SK-N-MC (cell line): ENCODE data around the gene TSPAN17.

ENCODE experiments used
- EZH2 ChIP-seq: fragments of 200-600 bp; sonication (generic); IDR thresholded peaks from one replicate; pipeline ENCODE4 v1.6.1; 2017; ENCODE audit warnings: antibody characterized with exemption
- FOXP2 ChIP-seq: optimal IDR thresholded peaks from 2 replicates; pipeline ENCODE3; 2011; ENCODE audit warnings: mild to moderate bottlenecking, moderate library complexity; ENCODE audit not compliant: insufficient read depth; ENCODE audit errors: extremely low read length, control extremely low read depth
- POLR2AphosphoS5 ChIP-seq: IDR thresholded peaks from 2 replicates; pipeline ENCODE4 v1.6.1; 2012; ENCODE audit warnings: mild to moderate bottlenecking, low read depth, low read length, borderline replicate concordance

GRCh38 chr5:176697934-176698538 is 50.8 kb downstream of the TSPAN17 start:
- TF ChIP-seq EZH2 (no peak), POLR2AphosphoS5 (no peak), FOXP2 (no peak)
